HepG2 (cell line): ENCODE measurements around the gene MBTPS1. TPM values are rescaled to one million over a fixed set of nuclear protein-coding genes. Genes with fewer than 3 reads are reported as not detected.

Source experiments
- ATAC-seq: fragments of 200-7000 bp; cut with Tn5 transposase; 3 replicates; pipeline ENCODE4 v1.9.1; 2020; ENCODE audit warnings: mild to moderate bottlenecking, moderate library complexity
- BruUV-seq: library from RNA; stranded (reverse); fragments of 400-500 nt; replicated peaks from 2 replicates; lab custom pipeline; 2021; lab: Mats Ljungman, UMichigan
- CTCF ChIA-PET: fragments of 300-600 bp; formaldehyde crosslinking; extraction: SDS; loops from one replicate; lab custom pipeline; 2021; ENCODE audit warnings: low total read pairs, inconsistent platforms, low intra/inter-chr PET ratio; lab: Yijun Ruan, JAX
- POLR2A ChIA-PET: fragments of 350-600 bp; sonication (Branson Sonifier 250); formaldehyde crosslinking; loops from one replicate; lab custom pipeline; 2020; ENCODE audit warnings: antibody characterized with exemption, inconsistent platforms; lab: Yijun Ruan, JAX
- DNase-seq: peaks from one replicate; pipeline ENCODE4 v3.0.0-alpha.2; 2015; ENCODE audit warnings: low spot score
- FAIRE-seq: peaks from 3 replicates; lab custom pipeline; 2011; peaks lifted over from hg19 to GRCh38; lab: Jason Lieb, UNC
- H2AFZ ChIP-seq: one replicate; pipeline ENCODE4 v1.6.1; 2011; ENCODE audit warnings: low read length, inconsistent platforms
- H3K27ac ChIP-seq: fragments of 300-600 bp; 3 replicates; pipeline ENCODE4 v1.8.0; 2011; ENCODE audit warnings: mixed run types, mild to moderate bottlenecking, mixed read lengths, low read length, inconsistent platforms; ENCODE audit not compliant: insufficient read depth; ENCODE audit errors: extremely low read length
- H3K27me3 ChIP-seq, 2 experiments: fragments of 200-600 bp in 1 of 2; 2 replicates in 1 of 2; 3 replicates in 1 of 2; pipeline versions ENCODE4 v1.6.0 to v1.8.0; 2011; ENCODE audit warnings: low read length in 2 of 2, mild to moderate bottlenecking in 2 of 2, moderate library complexity in 2 of 2, inconsistent platforms in 1 of 2; ENCODE audit not compliant: insufficient read depth in 2 of 2, control insufficient read depth in 1 of 2
- H3K36me3 ChIP-seq, 2 experiments: fragments of 200-600 bp in 1 of 2; replicated peaks in 1 of 2; 2 replicates in 1 of 2; 3 replicates in 1 of 2; pipeline versions ENCODE4 v1.5.1 to v1.8.0; 2011; ENCODE audit warnings: low read length in 2 of 2, inconsistent platforms in 1 of 2; ENCODE audit not compliant: insufficient read depth in 2 of 2, control insufficient read depth in 1 of 2
- H3K4me1 ChIP-seq: 2 replicates; pipeline ENCODE4 v1.5.1; 2012; ENCODE audit warnings: low read length, inconsistent platforms; ENCODE audit not compliant: insufficient read depth
- H3K4me2 ChIP-seq: 2 replicates; pipeline ENCODE4 v1.6.0; 2011; ENCODE audit warnings: low read depth, low read length, inconsistent platforms
- H3K4me3 ChIP-seq, 3 experiments: fragments of 200-600 bp in 1 of 3; sonication (generic), shearing (Covaris generic) in 1 of 3; replicated peaks in 1 of 3; 2 replicates each; pipeline ENCODE4 v1.5.1; 2011 to 2016; ENCODE audit warnings: low read length in 3 of 3, inconsistent platforms in 2 of 3, low read depth in 2 of 3, mild to moderate bottlenecking in 2 of 3, control low read depth in 1 of 3, mixed read lengths in 1 of 3; ENCODE audit not compliant: insufficient read depth in 1 of 3
- H3K79me2 ChIP-seq: one replicate; pipeline ENCODE4 v1.6.1; 2011; ENCODE audit warnings: low read length, inconsistent platforms; ENCODE audit not compliant: insufficient read depth
- H3K9ac ChIP-seq: 2 replicates; pipeline ENCODE4 v1.6.0; 2011; ENCODE audit warnings: mild to moderate bottlenecking, low read depth, low read length, inconsistent platforms; ENCODE audit not compliant: insufficient read depth
- H3K9me3 ChIP-seq: 2 replicates; pipeline ENCODE4 v1.5.1; 2012; ENCODE audit warnings: mild to moderate bottlenecking, low read length
- H4K20me1 ChIP-seq: 2 replicates; pipeline ENCODE4 v1.6.0; 2011; ENCODE audit warnings: inconsistent platforms, mild to moderate bottlenecking, low read length, moderate library complexity; ENCODE audit not compliant: insufficient read depth
- FOSL2 ChIP-seq: sonication (generic); formaldehyde crosslinking; IDR thresholded peaks from 2 replicates; pipeline ENCODE4 v1.4.0; 2020; ENCODE audit warnings: missing genetic modification reagents
- FOXA1 ChIP-seq, 2 experiments: fragments of 450-650 bp in 1 of 2; sonication (generic) in 1 of 2; formaldehyde crosslinking in 1 of 2; IDR thresholded peaks; 2 replicates each; pipeline versions ENCODE4 v1.4.0 to v1.6.1; 2016 to 2020; ENCODE audit warnings: missing genetic modification reagents in 1 of 2
- GATA4 ChIP-seq: sonication (generic); IDR thresholded peaks from 2 replicates; pipeline ENCODE4 v1.6.1; 2016; ENCODE audit warnings: antibody characterized with exemption, low read depth, borderline replicate concordance
- KLF13 ChIP-seq: sonication (generic); formaldehyde crosslinking; IDR thresholded peaks from 2 replicates; pipeline ENCODE4 v1.4.0; 2020; ENCODE audit warnings: mild to moderate bottlenecking, missing genetic modification reagents
- NBN ChIP-seq: fragments of 450-650 bp; conservative IDR thresholded peaks from 2 replicates; pipeline ENCODE4 v1.6.1; 2017
- PHF21A ChIP-seq: sonication (generic); formaldehyde crosslinking; IDR thresholded peaks from 2 replicates; pipeline ENCODE4 v1.5.0; 2020; ENCODE audit warnings: mild to moderate bottlenecking, missing genetic modification reagents
- SMAD9 ChIP-seq: sonication (generic); formaldehyde crosslinking; IDR thresholded peaks from 2 replicates; pipeline ENCODE4 v1.5.1; 2020; ENCODE audit warnings: mild to moderate bottlenecking, missing genetic modification reagents
- THAP9 ChIP-seq: sonication (generic); formaldehyde crosslinking; IDR thresholded peaks from 2 replicates; pipeline ENCODE4; 2020; ENCODE audit warnings: missing genetic modification reagents, mild to moderate bottlenecking, borderline replicate concordance
- ZBTB33 ChIP-seq: sonication (generic); formaldehyde crosslinking; IDR thresholded peaks from 2 replicates; pipeline ENCODE4 v1.4.0; 2020; ENCODE audit warnings: missing genetic modification reagents
- ZFP90 ChIP-seq: sonication (generic); formaldehyde crosslinking; IDR thresholded peaks from 2 replicates; pipeline ENCODE4 v1.8.0; 2022; ENCODE audit warnings: missing genetic modification reagents, mild to moderate bottlenecking, inconsistent platforms, borderline replicate concordance
- ZNF24 ChIP-seq: fragments of 450-650 bp; IDR thresholded peaks from 2 replicates; pipeline ENCODE4 v1.6.1; 2017; ENCODE audit warnings: antibody characterized with exemption, mild to moderate bottlenecking
- ZNF619 ChIP-seq: sonication (generic); formaldehyde crosslinking; IDR thresholded peaks from 2 replicates; pipeline ENCODE4 v1.4.0; 2020; ENCODE audit warnings: mild to moderate bottlenecking, missing genetic modification reagents
- WGBS: methylation state at CpG from one replicate; pipeline ENCODE4 v1.1.6; 2017; ENCODE audit warnings: low lambda C conversion rate; 5-methylcytosine and 5-hydroxymethylcytosine counted together
- in situ Hi-C: cut with HindIII; loops from 2 replicates; pipeline ENCODE4 v1.10.0; 2017; ENCODE audit warnings: low pct_unique_long_range_greater_than_20kb; ENCODE audit not compliant: extremely low pct_ligation_motif_present
- intact Hi-C: fragments of 100-400 bp; cut with micrococcal nuclease; formaldehyde crosslinking; loops from one replicate; pipeline ENCODE4 v1.10.0; 2022; ENCODE audit not compliant: unreplicated experiment
- polyA plus RNA-seq, 8 experiments: library from polyadenylated mRNA; depleted of rRNA in 3 of 8; stranded (reverse) in 7 of 8; unstranded in 1 of 8; fragments of >200 nt; fragmentation: Illumina TruSeq in 4 of 8; extraction: Trizol in 4 of 8; gene quantifications; 2 replicates each; pipeline versions ENCODE4 v1.2.1 to v1.2.3, GENCODE V29; 2011 to 2016; ENCODE audit warnings: low read depth in 4 of 8, missing spikeins in 1 of 8, mixed read lengths in 1 of 8; ENCODE audit not compliant: insufficient read depth in 1 of 8
- total RNA-seq, 5 experiments: library from RNA; depleted of rRNA; stranded (reverse); fragments of >200 nt; fragmentation: Illumina TruSeq; extraction: Trizol; gene quantifications; 2 replicates each; pipeline ENCODE4 v1.2.3, GENCODE V29; 2016; ENCODE audit warnings: low read depth in 1 of 5

MBTPS1 gene
- total and polyA plus RNA-seq, 2 of the 13 experiments (the other 11 are each of a cell fraction or from before 2014, with no cell fraction given): 56.7 to 91.3 TPM

GRCh38 chr16:84048871-84049270 lies 67.9 kb downstream of the MBTPS1 start:
- 95% methylated on average over 13 of the region's 13 CpGs for WGBS
- no peaks in the 10 kb centered on the region for H3K79me2 ChIP-seq
- H3K9me3 ChIP-seq: no peaks in the 10 kb centered on the region
- no peak overlapping the region; the same call in 1 of the 2 replicates for H3K4me2 ChIP-seq
- ATAC-seq (no peak), DNase-seq (no peak), FAIRE-seq (no peak)
- intact Hi-C loops (no loop called here), in situ Hi-C loops (loop anchor here (10.0 kb wide), 2 partner anchors 124 to 224 kb away; no protein-coding TSS in a partner anchor)
- H2AFZ ChIP-seq: no peak overlapping the region
- peaks cover 0 to 4% of the 10 kb centered on the region in 2 experiments; a peak in 1 of 5 replicates for H3K27me3 ChIP-seq
- no peak overlapping the region for H3K27ac ChIP-seq
- TF ChIP-seq ZBTB33 (CRISPR knock-in tag) (peak; percentile 48; the same call in 1 of the 2 replicates), KLF13 (no peak), SMAD9 (CRISPR knock-in tag) (no peak), ZFP90 (CRISPR knock-in tag) (0 out of 2 replicates have a peak, but pooled peaks have one; percentile 60)
- ChIA-PET CTCF (interaction anchor here (2.2 kb wide), 1 partner anchor 92 kb away, joined by 11 read pairs; no protein-coding TSS in a partner anchor), POLR2A (no interaction called here)
- H3K4me3 ChIP-seq: no peak overlapping the region
- H3K36me3 ChIP-seq: peaks cover 11% of the 10 kb centered on the region in 2 experiments; a peak in 4 of 5 replicates
- no peak overlapping the region for H3K9ac ChIP-seq
- peaks cover 22% of the 10 kb centered on the region for H3K4me1 ChIP-seq
- no peaks in the 10 kb centered on the region; the same call in 1 of the 2 replicates for H4K20me1 ChIP-seq
- TSS peak; percentile 30 for BruUV-seq

- peaks cover 5 to 11% of the 10 kb centered on the region in 2 experiments; a peak in 4 of 5 replicates for H3K36me3 ChIP-seq
- no peak overlapping the region for H3K9ac ChIP-seq
- intact Hi-C loops: no loop called here
- no peak overlapping the region for H3K4me2 ChIP-seq
- ChIA-PET CTCF (interaction anchor here (2.2 kb wide), 1 partner anchor 91 kb away, joined by 11 read pairs; no protein-coding TSS in a partner anchor), POLR2A (no interaction called here)
- BruUV-seq: no TSS peak
- H3K79me2 ChIP-seq: no peaks in the 10 kb centered on the region
- FAIRE-seq (peak; percentile 89), DNase-seq (peak; percentile 83), ATAC-seq (peak; percentile 79)
- no peaks in the 10 kb centered on the region for H3K9me3 ChIP-seq
- H3K27me3 ChIP-seq: peaks cover 0 to 5% of the 10 kb centered on the region in 2 experiments; a peak in 1 of 5 replicates
- H3K27ac ChIP-seq: no peak overlapping the region
- in situ Hi-C loops: loop anchor here (10.0 kb wide), 2 partner anchors 123 to 223 kb away; no protein-coding TSS in a partner anchor
- peaks cover 28% of the 10 kb centered on the region for H3K4me1 ChIP-seq
- no peak overlapping the region for H2AFZ ChIP-seq
- H4K20me1 ChIP-seq: no peaks in the 10 kb centered on the region; the same call in 1 of the 2 replicates
- WGBS: 35% methylated on average over 7 of the region's 7 CpGs
- H3K4me3 ChIP-seq: no peak overlapping the region
- no peak for TF ChIP-seq ZNF24
- no peak for TF ChIP-seq GATA4
- TF ChIP-seq NBN: no peak
- no peak for TF ChIP-seq ZNF619 (CRISPR knock-in tag)
- TF ChIP-seq FOSL2 (CRISPR knock-in tag): 0 out of 2 replicates have a peak, but pooled peaks have one; percentile 25
- TF ChIP-seq THAP9: no peak
- peak; percentile 58; the same call in 1 of the 2 replicates for TF ChIP-seq PHF21A
- no peak for TF ChIP-seq FOXA1 (IDR thresholded peaks at IDR 0.05)
- peak; percentile 33; the same call in 1 of the 2 replicates for TF ChIP-seq FOXA1 (CRISPR knock-in tag; IDR thresholded peaks at IDR 0.05)
Observed at GRCh38 chr16:84048270-84048669, 68.5 kb downstream of the MBTPS1 start.
